Measurements from ENCODE around the gene ACOX2. TPM values are rescaled to one million over a fixed set of nuclear protein-coding genes. Genes with fewer than 3 reads are reported as not detected.

Gene ACOX2
- total and polyA plus RNA-seq, 2 of the 13 experiments (the other 11 are each of a cell fraction or from before 2014, with no cell fraction given), result 42.6 to 98.5 TPM

- TF ChIP-seq ZNF549 (CRISPR knock-in tag; IDR thresholded peaks at IDR 0.05) (no peak), BORCS8-MEF2B (CRISPR knock-in tag; IDR thresholded peaks at IDR 0.05) (no peak), MLX (CRISPR knock-in tag; IDR thresholded peaks at IDR 0.05) (peak; percentile 15; the same call in 1 of the 2 replicates), KLF15 (CRISPR knock-in tag; IDR thresholded peaks at IDR 0.05; ENCODE audit: borderline replicate concordance) (no peak), GATAD2A (CRISPR knock-in tag; IDR thresholded peaks at IDR 0.05) (peak; percentile 97), GLMP (CRISPR knock-in tag; IDR thresholded peaks at IDR 0.05; ENCODE audit: borderline replicate concordance) (no peak), PTBP1 (IDR thresholded peaks at IDR 0.05; ENCODE audit: low read depth, low read length, poor library complexity, severe bottlenecking) (no peak), HINFP (CRISPR knock-in tag; IDR thresholded peaks at IDR 0.05; ENCODE audit: low read depth) (0 out of 2 replicates have a peak, but pooled peaks have one; percentile 65), HOMEZ (CRISPR knock-in tag; IDR thresholded peaks at IDR 0.05; ENCODE audit: low read depth) (peak; percentile 60; the same call in 1 of the 2 replicates), FOSL2 (CRISPR knock-in tag; IDR thresholded peaks at IDR 0.05) (peak; percentile 53; the same call in 1 of the 2 replicates), BRCA1 (CRISPR knock-in tag; IDR thresholded peaks at IDR 0.05) (0 out of 2 replicates have a peak, but pooled peaks have one; percentile 21), STAT6 (CRISPR knock-in tag; IDR thresholded peaks at IDR 0.05; ENCODE audit: borderline replicate concordance) (no peak; the same call in 1 of the 2 replicates), KAT7 (CRISPR knock-in tag; IDR thresholded peaks at IDR 0.05; ENCODE audit: borderline replicate concordance) (no peak; the same call in 1 of the 2 replicates)
Measured at GRCh38 chr3:58535531-58536500, 1.2 kb downstream of the ACOX2 start (continued).
